Right hindlimb (tissue), 1 donor: Measurements from ENCODE around the gene GPR65.
"Not testable (repeated sequence)": the region's sequence is repeated elsewhere in the genome, so short reads cannot be mapped to it uniquely, and the experiment has no call there.

Experiments
- DNase-seq: peaks from one replicate; pipeline ENCODE4 v3.0.0-alpha.2; 2018

GPR65 gene

GRCh38 chr14:88005978-88006851, 1.3 kb downstream of the GPR65 start:
- DNase-seq: no peak

GRCh38 chr14:88007608-88008007, 2.7 kb downstream of the GPR65 start:
- DNase-seq: no peak

GRCh38 chr14:88008039-88008742, 3.3 kb downstream of the GPR65 start:
- DNase-seq: no peak

GRCh38 chr14:88009486-88009885, 4.6 kb downstream of the GPR65 start:
- no peak for DNase-seq

GRCh38 chr14:88010331-88010730, 5.4 kb downstream of the GPR65 start:
- DNase-seq: no peak

GRCh38 chr14:88012495-88012894, 7.6 kb downstream of the GPR65 start:
- no peak for DNase-seq

GRCh38 chr14:88013750-88014349, 8.9 kb downstream of the GPR65 start:
- peak; percentile 67 for DNase-seq

GRCh38 chr14:88016768-88017167, 11.8 kb downstream of the GPR65 start:
- no peak for DNase-seq

GRCh38 chr14:88017535-88017934, 12.6 kb downstream of the GPR65 start:
- no peak for DNase-seq

- DNase-seq: no peak
Observed at GRCh38 chr14:88023658-88024187, 18.8 kb downstream of the GPR65 start.

GRCh38 chr14:88024252-88025086, 19.5 kb downstream of the GPR65 start:
- DNase-seq: not testable (repeated sequence)

- DNase-seq: no peak
Observed at GRCh38 chr14:88025313-88025712, 20.4 kb downstream of the GPR65 start.

GRCh38 chr14:88026890-88027289, 22.0 kb downstream of the GPR65 start:
- DNase-seq: no peak

GRCh38 chr14:88029500-88029899, 24.6 kb downstream of the GPR65 start:
- DNase-seq: no peak

- no peak for DNase-seq
Observed at GRCh38 chr14:88030079-88030478, 25.1 kb downstream of the GPR65 start.

- no peak for DNase-seq
Observed at GRCh38 chr14:88030892-88031291, 26.0 kb downstream of the GPR65 start.

GRCh38 chr14:88032373-88032772, 27.4 kb downstream of the GPR65 start:
- no peak for DNase-seq

GRCh38 chr14:88034076-88034475, 29.1 kb downstream of the GPR65 start:
- no peak for DNase-seq

GRCh38 chr14:88036422-88036821, 31.5 kb downstream of the GPR65 start:
- no peak for DNase-seq

- no peak for DNase-seq
Observed at GRCh38 chr14:88037325-88037724, 32.4 kb downstream of the GPR65 start.

- no peak for DNase-seq
Observed at GRCh38 chr14:88039197-88039596, 34.3 kb downstream of the GPR65 start.

- no peak for DNase-seq
Observed at GRCh38 chr14:88040146-88040545, 35.2 kb downstream of the GPR65 start.
